ENCODE measurements around the gene THOP1. TPM values are rescaled to one million over a fixed set of nuclear protein-coding genes. Genes with fewer than 3 reads are reported as not detected.
"Not testable (repeated sequence)": the region's sequence is repeated elsewhere in the genome, so short reads cannot be mapped to it uniquely, and the experiment has no call there.

The THOP1 gene
- total RNA-seq, 1 donor from 2014 or later: 28.5 TPM

GRCh38 chr19:2788237-2788636 lies 2.9 kb downstream of the THOP1 start:
- intact Hi-C loops (cut with DNase I): no loop called here

GRCh38 chr19:2790194-2790556 lies 4.9 kb downstream of the THOP1 start:
- H3K27me3 ChIP-seq: no peaks in the 10 kb centered on the region
- DNase-seq (ENCODE audit: extremely low spot score in 2 of 2): no peak
- TF ChIP-seq, protein P1, sequence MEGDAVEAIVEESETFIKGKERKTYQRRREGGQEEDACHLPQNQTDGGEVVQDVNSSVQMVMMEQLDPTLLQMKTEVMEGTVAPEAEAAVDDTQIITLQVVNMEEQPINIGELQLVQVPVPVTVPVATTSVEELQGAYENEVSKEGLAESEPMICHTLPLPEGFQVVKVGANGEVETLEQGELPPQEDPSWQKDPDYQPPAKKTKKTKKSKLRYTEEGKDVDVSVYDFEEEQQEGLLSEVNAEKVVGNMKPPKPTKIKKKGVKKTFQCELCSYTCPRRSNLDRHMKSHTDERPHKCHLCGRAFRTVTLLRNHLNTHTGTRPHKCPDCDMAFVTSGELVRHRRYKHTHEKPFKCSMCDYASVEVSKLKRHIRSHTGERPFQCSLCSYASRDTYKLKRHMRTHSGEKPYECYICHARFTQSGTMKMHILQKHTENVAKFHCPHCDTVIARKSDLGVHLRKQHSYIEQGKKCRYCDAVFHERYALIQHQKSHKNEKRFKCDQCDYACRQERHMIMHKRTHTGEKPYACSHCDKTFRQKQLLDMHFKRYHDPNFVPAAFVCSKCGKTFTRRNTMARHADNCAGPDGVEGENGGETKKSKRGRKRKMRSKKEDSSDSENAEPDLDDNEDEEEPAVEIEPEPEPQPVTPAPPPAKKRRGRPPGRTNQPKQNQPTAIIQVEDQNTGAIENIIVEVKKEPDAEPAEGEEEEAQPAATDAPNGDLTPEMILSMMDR (IDR thresholded peaks at IDR 0.05): no peak
- TF ChIP-seq POLR2A (IDR thresholded peaks at IDR 0.05) (no peak), POLR2AphosphoS5 (IDR thresholded peaks at IDR 0.05; ENCODE audit: insufficient read depth in 1 of 2, low read depth in 1 of 2) (no peak)
- no peaks in the 10 kb centered on the region for H3K9me3 ChIP-seq
- H3K4me1 ChIP-seq: peaks cover 12% of the 10 kb centered on the region
- H3K4me3 ChIP-seq: no peak overlapping the region
- intact Hi-C loops (cut with DNase I): no loop called here
- no peak overlapping the region for H3K27ac ChIP-seq
- H3K36me3 ChIP-seq: peaks cover 0 to 22% of the 10 kb centered on the region in 2 donors

More at GRCh38 chr19:2788237-2788636, 2.9 kb downstream of the THOP1 start:
- no peak for DNase-seq (ENCODE audit: extremely low spot score in 2 of 2)
- Histone ChIP-seq H3K4me1 (peaks cover 28% of the 10 kb centered on the region), H3K4me3 (no peak overlapping the region), H3K36me3 (peaks cover 0 to 13% of the 10 kb centered on the region in 2 donors), H3K9me3 (no peaks in the 10 kb centered on the region), H3K27ac (no peak overlapping the region), H3K27me3 (no peaks in the 10 kb centered on the region)
- TF ChIP-seq POLR2AphosphoS5 (IDR thresholded peaks at IDR 0.05; ENCODE audit: insufficient read depth in 1 of 2, low read depth in 1 of 2) (no peak), POLR2A (IDR thresholded peaks at IDR 0.05) (no peak)
- TF ChIP-seq, protein P1 (IDR thresholded peaks at IDR 0.05): no peak

DNA sequence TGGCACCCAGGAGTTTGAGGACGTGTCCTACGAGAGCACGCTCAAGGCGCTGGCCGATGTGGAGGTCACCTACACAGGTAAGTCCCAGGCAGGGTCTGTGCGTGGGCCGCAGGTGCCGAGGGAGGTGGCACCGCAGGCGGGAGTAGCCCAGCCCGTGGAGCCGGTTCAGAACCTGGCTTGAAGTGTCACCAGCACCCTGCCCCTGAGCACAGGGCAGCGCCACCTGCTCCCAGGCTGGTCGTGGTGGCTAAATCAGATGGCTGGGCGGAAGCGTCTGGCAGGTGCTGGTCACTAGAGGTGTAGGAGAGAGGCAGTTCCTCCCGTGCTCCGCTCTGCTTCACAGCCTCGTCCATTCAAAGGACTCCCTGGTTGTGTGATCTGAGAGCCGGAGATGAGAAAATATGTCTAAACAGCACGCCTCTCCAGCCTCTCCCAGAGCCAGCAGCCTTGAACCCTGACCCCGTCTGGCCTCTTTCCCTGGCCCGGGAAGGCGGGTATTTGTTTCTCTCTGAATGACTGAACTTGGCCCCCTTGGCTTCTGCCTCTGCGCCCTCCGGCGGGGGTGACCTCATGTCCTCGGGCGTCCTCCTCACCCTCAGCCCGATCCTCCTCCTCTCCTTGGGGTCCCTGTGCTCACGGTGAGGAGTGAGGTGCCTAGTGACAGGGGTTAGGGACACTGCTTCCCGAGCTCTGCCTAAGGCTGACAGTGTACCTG lies 5.4 kb downstream of the THOP1 start:
- peaks cover 0 to 23% of the 10 kb centered on the region in 2 donors for H3K36me3 ChIP-seq
- H3K27ac ChIP-seq: no peak overlapping the region
- H3K4me3 ChIP-seq: no peak overlapping the region
- no peaks in the 10 kb centered on the region for H3K27me3 ChIP-seq
- DNase-seq (ENCODE audit: extremely low spot score in 2 of 2): no peak
- H3K4me1 ChIP-seq: peaks cover 11% of the 10 kb centered on the region
- no peak for TF ChIP-seq POLR2AphosphoS5 (IDR thresholded peaks at IDR 0.05; ENCODE audit: insufficient read depth in 1 of 2, low read depth in 1 of 2)
- no peak for TF ChIP-seq POLR2A (IDR thresholded peaks at IDR 0.05)
- TF ChIP-seq, protein P1 (IDR thresholded peaks at IDR 0.05): no peak
- H3K9me3 ChIP-seq: no peaks in the 10 kb centered on the region
- intact Hi-C loops (cut with DNase I): no loop called here

DNA sequence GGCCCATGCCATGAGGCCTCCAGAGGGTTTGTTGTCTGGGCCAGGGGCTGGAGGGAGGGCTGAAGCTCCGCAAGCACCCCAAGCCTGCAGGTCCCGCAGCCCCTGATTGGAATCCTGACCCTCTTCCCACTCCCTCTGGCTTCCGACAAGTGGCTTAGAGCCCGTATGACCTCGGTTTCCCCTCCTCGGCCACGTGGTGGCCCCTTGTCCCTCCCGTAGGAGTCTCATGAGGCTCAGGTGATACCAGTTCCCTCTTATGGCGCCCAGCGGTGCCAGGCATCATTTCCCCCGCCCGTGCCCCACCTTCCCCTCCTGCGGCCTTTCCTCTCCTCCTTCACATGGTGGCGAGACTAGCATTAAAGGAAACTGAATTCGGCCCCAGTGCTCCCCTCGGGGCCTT lies 6.1 kb downstream of the THOP1 start:
- TF ChIP-seq POLR2AphosphoS5 (IDR thresholded peaks at IDR 0.05; ENCODE audit: insufficient read depth in 1 of 2, low read depth in 1 of 2) (no peak), POLR2A (IDR thresholded peaks at IDR 0.05) (no peak)
- TF ChIP-seq, protein P1 (IDR thresholded peaks at IDR 0.05): no peak
- intact Hi-C loops (cut with DNase I): no loop called here
- peaks cover 0 to 23% of the 10 kb centered on the region in 2 donors for H3K36me3 ChIP-seq

DNA sequence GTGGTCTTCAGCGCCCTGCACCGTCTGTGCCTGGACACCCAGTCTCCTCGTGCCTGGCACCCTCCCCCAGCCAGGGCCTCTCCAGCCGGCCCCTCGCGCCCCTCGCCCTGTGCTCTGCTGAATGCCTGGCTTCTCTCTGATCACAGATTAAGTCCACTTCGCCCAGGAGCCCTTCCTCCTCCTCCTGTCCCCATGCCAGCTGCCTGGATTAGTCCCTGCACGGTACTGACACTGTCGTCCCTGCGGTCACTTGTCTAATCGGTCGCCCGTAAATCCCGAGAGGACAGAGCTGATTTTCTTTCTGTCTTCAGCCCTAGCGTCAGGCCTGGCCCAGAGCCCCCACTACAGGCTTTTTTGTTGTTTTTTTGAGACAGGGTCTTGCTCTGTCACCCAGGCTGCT lies 6.6 kb downstream of the THOP1 start:
- no peak for TF ChIP-seq POLR2AphosphoS5 (IDR thresholded peaks at IDR 0.05; ENCODE audit: insufficient read depth in 1 of 2, low read depth in 1 of 2)
- TF ChIP-seq, protein P1 (IDR thresholded peaks at IDR 0.05): no peak
- no peak for TF ChIP-seq POLR2A (IDR thresholded peaks at IDR 0.05)
- Histone ChIP-seq H3K36me3 (peaks cover 0 to 23% of the 10 kb centered on the region in 2 donors), H3K27me3 (no peaks in the 10 kb centered on the region), H3K4me3 (no peak overlapping the region), H3K9me3 (no peaks in the 10 kb centered on the region), H3K4me1 (no peaks in the 10 kb centered on the region), H3K27ac (no peak overlapping the region)
- DNase-seq (ENCODE audit: extremely low spot score in 2 of 2): no peak
- intact Hi-C loops (cut with DNase I): no loop called here

More for the DNA sequence above, 6.1 kb downstream of the THOP1 start:
- Histone ChIP-seq H3K4me3 (no peak overlapping the region), H3K27me3 (no peaks in the 10 kb centered on the region), H3K27ac (no peak overlapping the region), H3K4me1 (peaks cover 3% of the 10 kb centered on the region), H3K9me3 (no peaks in the 10 kb centered on the region)
- no peak for DNase-seq (ENCODE audit: extremely low spot score in 2 of 2)

- peaks cover 0 to 23% of the 10 kb centered on the region in 2 donors for H3K36me3 ChIP-seq
- H3K4me1 ChIP-seq; H3K4me3 ChIP-seq; intact Hi-C loops (cut with DNase I); H3K27ac ChIP-seq; H3K27me3 ChIP-seq; H3K9me3 ChIP-seq; DNase-seq (ENCODE audit: extremely low spot score in 2 of 2): not testable (repeated sequence)
Observed at GRCh38 chr19:2792666-2793065, 7.4 kb downstream of the THOP1 start.
